Liver (tissue), 3 donors: Measurements from ENCODE around the gene KLK13.

Experiments used
- HNF4A ChIP-seq, 2 donors: conservative IDR thresholded peaks; 2 replicates each; pipeline ENCODE4 v1.6.1; 2016; ENCODE audit warnings: antibody characterized with exemption in 2 of 2, mild to moderate bottlenecking in 2 of 2
- RAD21 ChIP-seq, 2 donors: IDR thresholded peaks; 2 replicates each; pipeline ENCODE4 v1.6.1; 2016; ENCODE audit warnings: antibody characterized with exemption in 2 of 2, mild to moderate bottlenecking in 2 of 2
- YY1 ChIP-seq: IDR thresholded peaks from 2 replicates; pipeline ENCODE4 v1.6.1; 2016; ENCODE audit warnings: antibody characterized with exemption, mild to moderate bottlenecking
- TF ChIP-seq, protein P1 (sequence below): fragments of 150-350 bp; IDR thresholded peaks from 2 replicates; pipeline ENCODE4 v1.5.1; 2017; ENCODE audit warnings: improper control_type of control experiment, low read depth, low read length; ENCODE audit not compliant: missing input control
- donor health status: healthy.
- donor health status: healthy.

DNA sequence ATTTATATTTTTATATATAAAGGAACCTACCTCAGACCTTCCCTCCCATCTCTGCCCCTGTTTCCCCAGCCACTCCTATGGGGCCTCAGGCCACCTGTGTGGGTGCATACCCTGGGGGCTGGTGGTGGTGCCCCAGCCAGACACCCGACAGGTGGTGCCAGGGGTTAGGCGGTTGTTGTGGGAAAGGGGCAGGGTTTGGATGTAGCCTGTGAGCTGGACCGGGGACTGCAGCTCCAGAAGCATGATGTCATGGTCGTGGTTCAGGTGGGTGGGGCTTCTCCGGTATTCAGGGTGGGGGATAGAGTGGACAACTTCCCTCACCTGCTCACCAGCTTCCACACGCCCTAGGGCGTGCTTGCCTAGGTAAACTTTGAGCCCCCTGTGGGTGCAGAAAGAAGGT lies 5.2 kb downstream of the KLK13 start:
- TF ChIP-seq, protein P1, sequence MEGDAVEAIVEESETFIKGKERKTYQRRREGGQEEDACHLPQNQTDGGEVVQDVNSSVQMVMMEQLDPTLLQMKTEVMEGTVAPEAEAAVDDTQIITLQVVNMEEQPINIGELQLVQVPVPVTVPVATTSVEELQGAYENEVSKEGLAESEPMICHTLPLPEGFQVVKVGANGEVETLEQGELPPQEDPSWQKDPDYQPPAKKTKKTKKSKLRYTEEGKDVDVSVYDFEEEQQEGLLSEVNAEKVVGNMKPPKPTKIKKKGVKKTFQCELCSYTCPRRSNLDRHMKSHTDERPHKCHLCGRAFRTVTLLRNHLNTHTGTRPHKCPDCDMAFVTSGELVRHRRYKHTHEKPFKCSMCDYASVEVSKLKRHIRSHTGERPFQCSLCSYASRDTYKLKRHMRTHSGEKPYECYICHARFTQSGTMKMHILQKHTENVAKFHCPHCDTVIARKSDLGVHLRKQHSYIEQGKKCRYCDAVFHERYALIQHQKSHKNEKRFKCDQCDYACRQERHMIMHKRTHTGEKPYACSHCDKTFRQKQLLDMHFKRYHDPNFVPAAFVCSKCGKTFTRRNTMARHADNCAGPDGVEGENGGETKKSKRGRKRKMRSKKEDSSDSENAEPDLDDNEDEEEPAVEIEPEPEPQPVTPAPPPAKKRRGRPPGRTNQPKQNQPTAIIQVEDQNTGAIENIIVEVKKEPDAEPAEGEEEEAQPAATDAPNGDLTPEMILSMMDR: no peak
- no peak for TF ChIP-seq YY1
- no peak for TF ChIP-seq RAD21 (IDR thresholded peaks at IDR 0.05)
- TF ChIP-seq HNF4A (conservative IDR thresholded peaks at IDR 0.05): no peak
